ENCODE data around the gene EXT2. TPM values are rescaled to one million over a fixed set of nuclear protein-coding genes. Genes with fewer than 3 reads are reported as not detected.

EXT2 gene
- polyA plus RNA-seq, 1 donor from 2014 or later = 77.5 TPM

GRCh38 chr11:44275241-44275640 is 179.8 kb downstream of the EXT2 start:
- H3K27ac ChIP-seq (ENCODE audit: low read length) = no peak overlapping the region
- H3K9ac ChIP-seq (ENCODE audit: low read length) = no peak overlapping the region
- H3K79me2 ChIP-seq (replicated peaks; ENCODE audit: insufficient read depth, low read length) = no peaks in the 10 kb centered on the region
- H2AFZ ChIP-seq (ENCODE audit: low read depth, low read length) = no peak overlapping the region
- no peaks in the 10 kb centered on the region for H3F3A ChIP-seq (ENCODE audit: insufficient read depth, low read length, poor library complexity, severe bottlenecking)
- H3K9me2 ChIP-seq (ENCODE audit: insufficient read depth, low read length) = no peaks in the 10 kb centered on the region
- no peaks in the 10 kb centered on the region for H3K9me3 ChIP-seq (ENCODE audit: low read length)
- no peaks in the 10 kb centered on the region for H3K27me3 ChIP-seq (ENCODE audit: insufficient read depth, low read depth, low read length)
- H3K4me2 ChIP-seq (ENCODE audit: low read length) = no peak overlapping the region
- no peaks in the 10 kb centered on the region for H3K36me3 ChIP-seq (ENCODE audit: insufficient read depth, low read length)
- no peaks in the 10 kb centered on the region for H4K20me1 ChIP-seq (ENCODE audit: insufficient read depth)
- no peak for TF ChIP-seq REST (IDR thresholded peaks at IDR 0.05; ENCODE audit: borderline replicate concordance)
- no peak for TF ChIP-seq RAD21 (conservative IDR thresholded peaks at IDR 0.05)
- H3K4me3 ChIP-seq (ENCODE audit: low read length) = no peak overlapping the region

GRCh38 chr11:44275961-44276550 is 180.6 kb downstream of the EXT2 start:
- H3F3A ChIP-seq (ENCODE audit: insufficient read depth, low read length, poor library complexity, severe bottlenecking) = no peaks in the 10 kb centered on the region
- H3K9me3 ChIP-seq (ENCODE audit: low read length) = no peaks in the 10 kb centered on the region
- H3K27ac ChIP-seq (ENCODE audit: low read length) = no peak overlapping the region
- no peak overlapping the region for H3K4me3 ChIP-seq (ENCODE audit: low read length)
- H3K79me2 ChIP-seq (replicated peaks; ENCODE audit: insufficient read depth, low read length) = no peaks in the 10 kb centered on the region
- no peaks in the 10 kb centered on the region for H3K27me3 ChIP-seq (ENCODE audit: insufficient read depth, low read depth, low read length)
- no peak overlapping the region for H3K4me2 ChIP-seq (ENCODE audit: low read length)
- H3K36me3 ChIP-seq (ENCODE audit: insufficient read depth, low read length) = no peaks in the 10 kb centered on the region
- TF ChIP-seq POLR2AphosphoS5 (IDR thresholded peaks at IDR 0.05) (no peak), TAF1 (IDR thresholded peaks at IDR 0.05; ENCODE audit: low read depth) (no peak), MXI1 (conservative IDR thresholded peaks at IDR 0.05; ENCODE audit: poor library complexity, severe bottlenecking) (no peak), CTCF (IDR thresholded peaks at IDR 0.05; ENCODE audit: poor library complexity, severe bottlenecking) (no peak), EP300 (conservative IDR thresholded peaks at IDR 0.05; ENCODE audit: poor library complexity, severe bottlenecking) (no peak), SMC3 (conservative IDR thresholded peaks at IDR 0.05; ENCODE audit: poor library complexity) (no peak), EZH2 (IDR thresholded peaks at IDR 0.05; ENCODE audit: borderline replicate concordance, insufficient read depth, low read length, poor library complexity, severe bottlenecking) (no peak), RAD21 (conservative IDR thresholded peaks at IDR 0.05) (no peak), REST (IDR thresholded peaks at IDR 0.05; ENCODE audit: borderline replicate concordance) (no peak)
- H3K9me2 ChIP-seq (ENCODE audit: insufficient read depth, low read length) = no peaks in the 10 kb centered on the region
- H3K9ac ChIP-seq (ENCODE audit: low read length) = no peak overlapping the region
- no peaks in the 10 kb centered on the region for H4K20me1 ChIP-seq (ENCODE audit: insufficient read depth)
- H2AFZ ChIP-seq (ENCODE audit: low read depth, low read length) = no peak overlapping the region

Measured in neural cell (in vitro differentiated cells).